ENCODE results near the gene BRF1.

GRCh38 chr14:105330491-105330895, 29.7 kb upstream of the BRF1 start:
- TF ChIP-seq ZNF274 (IDR thresholded peaks at IDR 0.05; ENCODE audit: low read depth, low read length), result no peak
- TF ChIP-seq YY1 (IDR thresholded peaks at IDR 0.05; ENCODE audit: insufficient read depth, insufficient read length), result no peak

All from NT2/D1 (cell line).